Measurements from ENCODE around the gene PCSK2. TPM values are rescaled to one million over a fixed set of nuclear protein-coding genes. Genes with fewer than 3 reads are reported as not detected.

Gene PCSK2
- total and polyA plus RNA-seq, 12 donors = 0.32 to 47.6 (median 5.3) TPM

DNA sequence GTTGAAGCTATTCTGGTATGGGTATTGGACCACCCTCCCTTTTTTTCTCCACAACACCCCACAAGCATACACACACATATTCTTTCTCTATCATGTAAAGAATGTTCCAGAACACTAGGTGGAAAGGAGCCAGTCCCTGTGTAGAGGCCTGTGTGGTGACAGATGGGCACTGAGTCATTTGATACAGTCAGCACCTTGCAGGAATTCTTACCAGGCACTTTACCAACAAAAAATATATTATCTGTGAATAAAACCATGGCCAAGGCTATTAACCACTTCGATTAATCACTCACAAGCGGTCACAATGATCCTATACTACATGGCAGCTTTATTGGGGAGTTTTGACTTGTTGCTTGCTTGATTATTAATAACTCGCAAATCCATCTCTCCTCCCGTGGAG, 154.9 kb downstream of the PCSK2 start:
- WGBS, 4 donors = 78 to 84% (median 83%) methylated on average over 4 of the region's 4 CpGs
- Histone ChIP-seq H3K4me1 (replicated peaks in 1 of 2) (no peaks in the 10 kb centered on the region), H3K36me3 (replicated peaks in 1 of 2) (no peaks in the 10 kb centered on the region), H3K27ac (no peak overlapping the region), H3K9me3 (replicated peaks in 1 of 3) (no peaks in the 10 kb centered on the region), H3K27me3 (no peaks in the 10 kb centered on the region), H3K4me3 (no peak overlapping the region)
- intact Hi-C loops (cut with DNase I) = no loop called here
- DNase-seq = no peak
- no peak for TF ChIP-seq POLR2A (IDR thresholded peaks at IDR 0.05)
- TF ChIP-seq, protein P1, sequence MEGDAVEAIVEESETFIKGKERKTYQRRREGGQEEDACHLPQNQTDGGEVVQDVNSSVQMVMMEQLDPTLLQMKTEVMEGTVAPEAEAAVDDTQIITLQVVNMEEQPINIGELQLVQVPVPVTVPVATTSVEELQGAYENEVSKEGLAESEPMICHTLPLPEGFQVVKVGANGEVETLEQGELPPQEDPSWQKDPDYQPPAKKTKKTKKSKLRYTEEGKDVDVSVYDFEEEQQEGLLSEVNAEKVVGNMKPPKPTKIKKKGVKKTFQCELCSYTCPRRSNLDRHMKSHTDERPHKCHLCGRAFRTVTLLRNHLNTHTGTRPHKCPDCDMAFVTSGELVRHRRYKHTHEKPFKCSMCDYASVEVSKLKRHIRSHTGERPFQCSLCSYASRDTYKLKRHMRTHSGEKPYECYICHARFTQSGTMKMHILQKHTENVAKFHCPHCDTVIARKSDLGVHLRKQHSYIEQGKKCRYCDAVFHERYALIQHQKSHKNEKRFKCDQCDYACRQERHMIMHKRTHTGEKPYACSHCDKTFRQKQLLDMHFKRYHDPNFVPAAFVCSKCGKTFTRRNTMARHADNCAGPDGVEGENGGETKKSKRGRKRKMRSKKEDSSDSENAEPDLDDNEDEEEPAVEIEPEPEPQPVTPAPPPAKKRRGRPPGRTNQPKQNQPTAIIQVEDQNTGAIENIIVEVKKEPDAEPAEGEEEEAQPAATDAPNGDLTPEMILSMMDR (IDR thresholded peaks at IDR 0.05) = no peak

GRCh38 chr20:17385798-17386197, 159.0 kb downstream of the PCSK2 start:
- Histone ChIP-seq H3K9me3 (replicated peaks in 1 of 3) (no peaks in the 10 kb centered on the region), H3K4me3 (no peak overlapping the region), H3K4me1 (replicated peaks in 1 of 2) (no peaks in the 10 kb centered on the region), H3K36me3 (replicated peaks in 1 of 2) (no peaks in the 10 kb centered on the region), H3K27ac (no peak overlapping the region), H3K27me3 (no peaks in the 10 kb centered on the region)
- TF ChIP-seq, protein P1 (IDR thresholded peaks at IDR 0.05) = no peak
- TF ChIP-seq POLR2A (IDR thresholded peaks at IDR 0.05) = no peak
- intact Hi-C loops (cut with DNase I) = no loop called here
- no peak for DNase-seq

DNA sequence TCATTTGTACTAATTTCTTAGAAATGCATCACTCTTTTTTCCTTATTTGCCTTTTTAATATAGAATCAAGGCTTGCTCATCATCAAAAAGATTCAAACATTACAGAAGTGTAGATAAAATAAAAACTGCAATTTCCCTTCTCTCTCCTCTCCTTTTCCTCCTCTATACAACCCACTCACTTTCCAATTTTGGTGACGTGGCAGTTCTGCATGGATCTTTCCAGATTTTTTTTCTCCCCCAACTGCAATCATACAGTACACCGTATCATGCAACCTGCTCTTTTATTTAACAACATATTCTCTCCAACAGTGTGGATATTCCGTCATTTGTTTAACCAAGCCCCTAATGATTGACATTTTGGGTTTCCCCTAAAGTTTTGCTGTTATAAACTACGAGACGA, 163.8 kb downstream of the PCSK2 start:
- H3K27me3 ChIP-seq = no peaks in the 10 kb centered on the region
- TF ChIP-seq, protein P1 (IDR thresholded peaks at IDR 0.05) = no peak
- no peak for TF ChIP-seq POLR2A (IDR thresholded peaks at IDR 0.05)
- peaks cover 0 to 6% of the 10 kb centered on the region in 2 donors for H3K4me1 ChIP-seq (replicated peaks in 1 of 2)
- H3K9me3 ChIP-seq (replicated peaks in 1 of 3) = no peaks in the 10 kb centered on the region
- no peak overlapping the region for H3K4me3 ChIP-seq
- intact Hi-C loops (cut with DNase I) = no loop called here
- H3K27ac ChIP-seq = no peak overlapping the region
- WGBS, 4 donors = 74 to 83% (median 77%) methylated on average over 5 of the region's 5 CpGs
- H3K36me3 ChIP-seq (replicated peaks in 1 of 2) = no peaks in the 10 kb centered on the region
- no peak for DNase-seq

DNA sequence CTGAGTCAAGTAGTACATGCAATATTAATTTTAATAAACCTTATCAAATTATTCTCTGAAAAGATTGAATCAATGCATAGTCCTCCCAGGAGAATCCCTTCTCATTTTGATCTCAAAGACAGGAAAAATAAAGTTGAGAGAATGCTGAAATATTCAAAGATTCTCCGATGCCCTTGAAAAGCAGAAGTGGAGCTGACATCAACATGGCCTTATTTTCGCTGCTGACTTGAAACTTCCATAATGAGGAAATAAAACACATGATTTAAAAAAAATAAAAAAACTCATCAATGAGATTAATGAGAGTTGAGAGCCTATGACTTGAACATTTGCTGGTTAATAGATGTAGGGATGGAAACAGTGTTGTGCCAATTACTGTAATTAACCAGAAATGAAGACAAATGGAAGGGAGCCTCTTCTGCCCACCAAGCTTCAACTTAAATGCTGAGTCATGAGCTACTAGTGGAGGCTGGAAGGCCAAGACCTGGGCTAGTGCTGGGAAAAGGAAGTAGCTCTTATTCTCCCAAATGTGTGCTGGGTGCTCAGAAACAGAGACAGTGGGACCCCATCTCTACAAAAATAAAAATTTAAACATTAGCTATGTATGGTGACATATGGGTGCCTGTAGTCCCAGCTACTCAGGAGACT, 164.4 kb downstream of the PCSK2 start:
- H3K4me1 ChIP-seq (replicated peaks in 1 of 2) = peaks cover 0 to 6% of the 10 kb centered on the region in 2 donors
- H3K27ac ChIP-seq = no peak overlapping the region
- DNase-seq = no peak
- no peaks in the 10 kb centered on the region for H3K9me3 ChIP-seq (replicated peaks in 1 of 3)
- H3K36me3 ChIP-seq (replicated peaks in 1 of 2) = no peaks in the 10 kb centered on the region
- H3K4me3 ChIP-seq = no peak overlapping the region
- WGBS, 4 donors = 61 to 73% (median 65%) methylated on average over 2 of the region's 2 CpGs
- no peaks in the 10 kb centered on the region for H3K27me3 ChIP-seq
- intact Hi-C loops (cut with DNase I) = no loop called here
- TF ChIP-seq, protein P1 (IDR thresholded peaks at IDR 0.05) = no peak
- TF ChIP-seq POLR2A (IDR thresholded peaks at IDR 0.05) = no peak
